Measurements from ENCODE around the gene NPIPA1. TPM values are rescaled to one million over a fixed set of nuclear protein-coding genes. Genes with fewer than 3 reads are reported as not detected.
"Not testable (repeated sequence)": the region's sequence is repeated elsewhere in the genome, so short reads cannot be mapped to it uniquely, and the experiment has no call there.

NPIPA1 gene
- total RNA-seq, 1 experiment from 2014 or later, result 116 TPM

DNA sequence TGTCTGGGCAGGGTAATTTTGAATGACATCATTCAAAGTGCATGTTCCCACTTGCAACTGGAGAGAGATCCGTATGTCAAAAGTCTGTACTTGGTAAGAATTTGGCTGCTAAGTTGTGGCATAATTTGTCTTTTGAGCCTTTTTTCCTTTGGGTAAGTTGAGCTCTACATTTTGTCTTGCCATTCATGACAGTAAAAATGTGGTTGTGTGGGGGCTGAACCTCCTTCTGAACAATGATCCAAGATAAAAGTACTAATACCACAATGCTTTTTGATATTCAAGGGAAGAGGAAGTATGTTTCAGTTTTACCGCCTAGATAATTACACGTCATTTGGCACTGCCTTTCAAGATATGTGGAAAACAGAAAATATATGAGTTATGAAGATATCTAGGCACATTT is 5.4 kb downstream of the NPIPA1 start:
- DNase-seq (ENCODE audit: low spot score); POLR2A ChIA-PET; CTCF ChIA-PET; H3K27me3 Mint-ChIP-seq (ENCODE audit: low read depth); H3K9me3 Mint-ChIP-seq; ATAC-seq; H3K4me1 Mint-ChIP-seq; H3K36me3 Mint-ChIP-seq; H3K27ac Mint-ChIP-seq; H3K4me3 Mint-ChIP-seq: not testable (repeated sequence)

- DNase-seq (ENCODE audit: low spot score), result no peak
- no peaks in the 10 kb centered on the region for H3K4me1 Mint-ChIP-seq
- ChIA-PET POLR2A (no interaction called here), CTCF (no interaction called here)
- TF ChIP-seq ZNF671 (CRISPR knock-in tag; IDR thresholded peaks at IDR 0.05) (no peak), ESRRA (CRISPR knock-in tag; IDR thresholded peaks at IDR 0.05; ENCODE audit: borderline replicate concordance) (no peak), GABPB1 (CRISPR knock-in tag; IDR thresholded peaks at IDR 0.05) (no peak)
- no peaks in the 10 kb centered on the region for H3K36me3 Mint-ChIP-seq
- no peaks in the 10 kb centered on the region for H3K9me3 Mint-ChIP-seq
- H3K27me3 Mint-ChIP-seq (ENCODE audit: low read depth), result no peaks in the 10 kb centered on the region
- no peak overlapping the region for H3K4me3 Mint-ChIP-seq
- ATAC-seq, result no peak
- H3K27ac Mint-ChIP-seq, result peak overlapping the region; percentile 18; the same call in 1 of the 2 replicates
These were observed 18.4 kb downstream of the NPIPA1 start for GRCh38 chr16:14955546-14956231.

- no peaks in the 10 kb centered on the region for H3K27me3 Mint-ChIP-seq (ENCODE audit: low read depth)
- H3K4me3 Mint-ChIP-seq, result no peak overlapping the region
- no peaks in the 10 kb centered on the region for H3K36me3 Mint-ChIP-seq
- H3K4me1 Mint-ChIP-seq, result no peaks in the 10 kb centered on the region
- CTCF ChIA-PET, result no interaction called here
- ATAC-seq (no peak), DNase-seq (ENCODE audit: low spot score) (no peak)
- POLR2A ChIA-PET, result no interaction called here
- no peak overlapping the region for H3K27ac Mint-ChIP-seq
- H3K9me3 Mint-ChIP-seq, result no peaks in the 10 kb centered on the region
- TF ChIP-seq, protein P1, sequence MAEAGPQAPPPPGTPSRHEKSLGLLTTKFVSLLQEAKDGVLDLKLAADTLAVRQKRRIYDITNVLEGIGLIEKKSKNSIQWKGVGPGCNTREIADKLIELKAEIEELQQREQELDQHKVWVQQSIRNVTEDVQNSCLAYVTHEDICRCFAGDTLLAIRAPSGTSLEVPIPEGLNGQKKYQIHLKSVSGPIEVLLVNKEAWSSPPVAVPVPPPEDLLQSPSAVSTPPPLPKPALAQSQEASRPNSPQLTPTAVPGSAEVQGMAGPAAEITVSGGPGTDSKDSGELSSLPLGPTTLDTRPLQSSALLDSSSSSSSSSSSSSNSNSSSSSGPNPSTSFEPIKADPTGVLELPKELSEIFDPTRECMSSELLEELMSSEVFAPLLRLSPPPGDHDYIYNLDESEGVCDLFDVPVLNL (CRISPR knock-in tag; IDR thresholded peaks at IDR 0.05; ENCODE audit: borderline replicate concordance, low read depth), result no peak
- TF ChIP-seq ZNF396 (CRISPR knock-in tag; IDR thresholded peaks at IDR 0.05; ENCODE audit: borderline replicate concordance) (no peak), NFE2L1 (CRISPR knock-in tag; IDR thresholded peaks at IDR 0.05) (no peak), FOXP1 (CRISPR knock-in tag; IDR thresholded peaks at IDR 0.05; ENCODE audit: borderline replicate concordance) (no peak), NR1H2 (CRISPR knock-in tag; IDR thresholded peaks at IDR 0.05) (no peak)
- TF ChIP-seq, protein P2, sequence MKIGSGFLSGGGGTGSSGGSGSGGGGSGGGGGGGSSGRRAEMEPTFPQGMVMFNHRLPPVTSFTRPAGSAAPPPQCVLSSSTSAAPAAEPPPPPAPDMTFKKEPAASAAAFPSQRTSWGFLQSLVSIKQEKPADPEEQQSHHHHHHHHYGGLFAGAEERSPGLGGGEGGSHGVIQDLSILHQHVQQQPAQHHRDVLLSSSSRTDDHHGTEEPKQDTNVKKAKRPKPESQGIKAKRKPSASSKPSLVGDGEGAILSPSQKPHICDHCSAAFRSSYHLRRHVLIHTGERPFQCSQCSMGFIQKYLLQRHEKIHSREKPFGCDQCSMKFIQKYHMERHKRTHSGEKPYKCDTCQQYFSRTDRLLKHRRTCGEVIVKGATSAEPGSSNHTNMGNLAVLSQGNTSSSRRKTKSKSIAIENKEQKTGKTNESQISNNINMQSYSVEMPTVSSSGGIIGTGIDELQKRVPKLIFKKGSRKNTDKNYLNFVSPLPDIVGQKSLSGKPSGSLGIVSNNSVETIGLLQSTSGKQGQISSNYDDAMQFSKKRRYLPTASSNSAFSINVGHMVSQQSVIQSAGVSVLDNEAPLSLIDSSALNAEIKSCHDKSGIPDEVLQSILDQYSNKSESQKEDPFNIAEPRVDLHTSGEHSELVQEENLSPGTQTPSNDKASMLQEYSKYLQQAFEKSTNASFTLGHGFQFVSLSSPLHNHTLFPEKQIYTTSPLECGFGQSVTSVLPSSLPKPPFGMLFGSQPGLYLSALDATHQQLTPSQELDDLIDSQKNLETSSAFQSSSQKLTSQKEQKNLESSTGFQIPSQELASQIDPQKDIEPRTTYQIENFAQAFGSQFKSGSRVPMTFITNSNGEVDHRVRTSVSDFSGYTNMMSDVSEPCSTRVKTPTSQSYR (CRISPR knock-in tag; IDR thresholded peaks at IDR 0.05), result no peak
These were observed 20.5 kb downstream of the NPIPA1 start for GRCh38 chr16:14957576-14958322.

DNA sequence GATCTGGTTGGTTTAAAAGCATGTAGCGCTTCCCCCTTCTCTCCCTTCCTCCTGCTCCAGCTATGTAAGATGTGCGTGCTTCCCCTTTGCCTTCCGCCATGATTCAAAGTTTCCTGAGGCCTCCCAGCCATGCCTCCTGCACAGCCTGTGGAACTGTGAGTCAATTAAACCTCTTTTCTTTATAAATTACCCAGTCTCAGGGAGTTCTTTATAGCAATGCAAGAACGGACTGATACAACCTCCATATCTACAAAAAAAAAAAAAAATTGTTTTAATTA is 21.0 kb downstream of the NPIPA1 start:
- Mint-ChIP-seq H3K4me1 (no peaks in the 10 kb centered on the region), H3K9me3 (no peaks in the 10 kb centered on the region), H3K4me3 (no peak overlapping the region), H3K27me3 (ENCODE audit: low read depth) (no peaks in the 10 kb centered on the region), H3K36me3 (no peaks in the 10 kb centered on the region), H3K27ac (no peak overlapping the region)
- TF ChIP-seq CREM (CRISPR knock-in tag; IDR thresholded peaks at IDR 0.05), result no peak
- no peak for TF ChIP-seq ELF4 (CRISPR knock-in tag; IDR thresholded peaks at IDR 0.05; ENCODE audit: low read depth)
- TF ChIP-seq FOXK1 (CRISPR knock-in tag; IDR thresholded peaks at IDR 0.05), result no peak
- no peak for TF ChIP-seq ATF1 (CRISPR knock-in tag; IDR thresholded peaks at IDR 0.05)
- TF ChIP-seq SP1 (CRISPR knock-in tag; conservative IDR thresholded peaks at IDR 0.05), result no peak
- DNase-seq (ENCODE audit: low spot score) (no peak), ATAC-seq (no peak)
- ChIA-PET CTCF (no interaction called here), POLR2A (no interaction called here)
